Measurements from ENCODE around the gene PNPLA3. TPM values are rescaled to one million over a fixed set of nuclear protein-coding genes. Genes with fewer than 3 reads are reported as not detected.

PNPLA3 gene
- total and polyA plus RNA-seq, 9 of the 15 experiments (the other 6 are each of a cell fraction or from before 2014, with no cell fraction given) = 0.20 to 0.48 (median 0.38) TPM; not detected in 6

GRCh38 chr22:43893266-43893665, 30.3 kb upstream of the PNPLA3 start:
- BruUV-seq (replicated peaks) = no TSS peak
- H3K27me3 ChIP-seq (ENCODE audit: control insufficient read depth in 2 of 2, insufficient read depth in 2 of 2, low read length in 2 of 2) = peaks cover 0 to 16% of the 10 kb centered on the region in 2 experiments; a peak in 1 of 5 replicates

More at GRCh38 chr22:43893266-43893665, 30.3 kb upstream of the PNPLA3 start:
- H3K36me3 ChIP-seq (ENCODE audit: control insufficient read depth, insufficient read depth, low read length) = no peaks in the 10 kb centered on the region
- no peak overlapping the region for H3K27ac ChIP-seq (ENCODE audit: extremely low read depth, low read depth, low read length)
- DNase-seq (ENCODE audit: extremely low read depth in 1 of 4, low spot score in 3 of 4) (no peak), ATAC-seq (no peak), FAIRE-seq (no peak)
- WGBS (ENCODE audit: insufficient coverage, low coverage, missing lambda C conversion rate) = 0% methylated on average over 2 of the region's 5 CpGs
- in situ Hi-C loops (cut with MboI) (no loop called here), intact Hi-C loops (cut with micrococcal nuclease) (no loop called here)
- POLR2A ChIA-PET = interaction anchor here (1.2 kb wide), 1 partner anchor 10 kb away, joined by 3 read pairs; no protein-coding TSS in a partner anchor
- H3K79me2 ChIP-seq (ENCODE audit: control insufficient read depth, insufficient read depth, low read length) = no peaks in the 10 kb centered on the region
- peaks cover 13% of the 10 kb centered on the region for H4K20me1 ChIP-seq (replicated peaks; ENCODE audit: control insufficient read depth, insufficient read depth, low read length)
- H3K9me3 ChIP-seq (replicated peaks; ENCODE audit: control insufficient read depth, insufficient read depth, low read depth, low read length) = no peaks in the 10 kb centered on the region
- H3K9ac ChIP-seq (ENCODE audit: insufficient read depth in 1 of 2, low read depth in 2 of 2, low read length in 2 of 2) = no peak overlapping the region
- no peak overlapping the region for H3K4me2 ChIP-seq (ENCODE audit: insufficient read depth, low read length)
- H3K4me1 ChIP-seq (replicated peaks in 1 of 2; ENCODE audit: control insufficient read depth in 2 of 2, insufficient read depth in 2 of 2, low read length in 2 of 2) = peaks cover 0 to 15% of the 10 kb centered on the region in 2 experiments; a peak in 1 of 5 replicates
- TF ChIP-seq AFF4 (CRISPR knock-in tag; IDR thresholded peaks at IDR 0.05) (no peak), SUPT5H (IDR thresholded peaks at IDR 0.05) (no peak), HNRNPLL (IDR thresholded peaks at IDR 0.05; ENCODE audit: low read depth, low read length, poor library complexity, severe bottlenecking) (no peak), FUS (optimal IDR thresholded peaks at IDR 0.05; ENCODE audit: low read depth, low read length) (no peak), EWSR1 (IDR thresholded peaks at IDR 0.05; ENCODE audit: borderline replicate concordance, low read depth, partially characterized antibody) (no peak), CHD2 (IDR thresholded peaks at IDR 0.05; ENCODE audit: low read depth, low read length) (no peak), ZNF24 (IDR thresholded peaks at IDR 0.05) (no peak), HOXB6 (CRISPR knock-in tag; IDR thresholded peaks at IDR 0.05; ENCODE audit: borderline replicate concordance) (no peak), TRIM24 (IDR thresholded peaks at IDR 0.05) (no peak), ZNF384 (IDR thresholded peaks at IDR 0.05; ENCODE audit: low read depth, low read length) (no peak), ZEB2 (IDR thresholded peaks at IDR 0.05) (no peak), POLR2A (conservative IDR thresholded peaks at IDR 0.05) (no peak)
- TF ChIP-seq, protein P1, sequence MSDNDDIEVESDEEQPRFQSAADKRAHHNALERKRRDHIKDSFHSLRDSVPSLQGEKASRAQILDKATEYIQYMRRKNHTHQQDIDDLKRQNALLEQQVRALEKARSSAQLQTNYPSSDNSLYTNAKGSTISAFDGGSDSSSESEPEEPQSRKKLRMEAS (CRISPR knock-in tag; IDR thresholded peaks at IDR 0.05) = no peak
- TF ChIP-seq, protein P2, sequence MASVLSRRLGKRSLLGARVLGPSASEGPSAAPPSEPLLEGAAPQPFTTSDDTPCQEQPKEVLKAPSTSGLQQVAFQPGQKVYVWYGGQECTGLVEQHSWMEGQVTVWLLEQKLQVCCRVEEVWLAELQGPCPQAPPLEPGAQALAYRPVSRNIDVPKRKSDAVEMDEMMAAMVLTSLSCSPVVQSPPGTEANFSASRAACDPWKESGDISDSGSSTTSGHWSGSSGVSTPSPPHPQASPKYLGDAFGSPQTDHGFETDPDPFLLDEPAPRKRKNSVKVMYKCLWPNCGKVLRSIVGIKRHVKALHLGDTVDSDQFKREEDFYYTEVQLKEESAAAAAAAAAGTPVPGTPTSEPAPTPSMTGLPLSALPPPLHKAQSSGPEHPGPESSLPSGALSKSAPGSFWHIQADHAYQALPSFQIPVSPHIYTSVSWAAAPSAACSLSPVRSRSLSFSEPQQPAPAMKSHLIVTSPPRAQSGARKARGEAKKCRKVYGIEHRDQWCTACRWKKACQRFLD (CRISPR knock-in tag; IDR thresholded peaks at IDR 0.05) = no peak
- TF ChIP-seq, protein P3, sequence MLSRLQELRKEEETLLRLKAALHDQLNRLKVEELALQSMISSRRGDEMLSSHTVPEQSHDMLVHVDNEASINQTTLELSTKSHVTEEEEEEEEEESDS (CRISPR knock-in tag; IDR thresholded peaks at IDR 0.05) = no peak
- CTCF ChIA-PET (ENCODE audit: low intra/inter-chr PET ratio) = no interaction called here
- no peak overlapping the region for H2AFZ ChIP-seq (ENCODE audit: low read depth, low read length)
- no peak overlapping the region for H3K4me3 ChIP-seq
- no peaks in the 10 kb centered on the region for H3K9me1 ChIP-seq (ENCODE audit: control insufficient read depth, insufficient read depth, low read length)

Data from K562 (cell line).